GM12878 (cell line): ENCODE measurements around the gene PARP15. TPM values are rescaled to one million over a fixed set of nuclear protein-coding genes. Genes with fewer than 3 reads are reported as not detected.

ENCODE experiments used
- ATAC-seq: fragments of 200-7000 bp; cut with Tn5 transposase; 3 replicates; pipeline ENCODE4 v1.9.1; 2020; ENCODE audit warnings: mild to moderate bottlenecking, moderate library complexity
- BruUV-seq: library from RNA; stranded (reverse); fragments of 400-500 nt; replicated peaks from 2 replicates; lab custom pipeline; 2021; lab: Mats Ljungman, UMichigan
- CTCF ChIA-PET: fragments of 300-600 bp; sonication (Branson Sonifier 250); formaldehyde crosslinking; extraction: SDS; loops from one replicate; lab custom pipeline; 2021; ENCODE audit warnings: inconsistent platforms; lab: Yijun Ruan, JAX
- POLR2A ChIA-PET: fragments of 350-600 bp; formaldehyde crosslinking; extraction: SDS; loops from one replicate; lab custom pipeline; 2021; ENCODE audit warnings: inconsistent platforms; lab: Charles Lee
- RAD21 ChIA-PET: fragments of 300-600 bp; sonication (Branson Sonifier 250); formaldehyde crosslinking; loops from one replicate; lab custom pipeline; 2023; ENCODE audit warnings: antibody characterized with exemption; ENCODE audit not compliant: unreplicated experiment; lab: Charles Lee
- SMC1A ChIA-PET: fragments of 300-600 bp; sonication (Branson Sonifier 250); formaldehyde crosslinking; loops from one replicate; lab custom pipeline; 2023; ENCODE audit not compliant: unreplicated experiment, uncharacterized antibody; lab: Charles Lee
- DNase-seq: peaks from one replicate; pipeline ENCODE4 v3.0.0-alpha.2; 2011; ENCODE audit warnings: low read depth, low spot score
- FAIRE-seq: peaks from 3 replicates; lab custom pipeline; 2011; peaks lifted over from hg19 to GRCh38; lab: Jason Lieb, UNC
- H2AFZ ChIP-seq: 2 replicates; pipeline ENCODE4 v1.6.0; 2011; ENCODE audit warnings: low read depth, low read length, control low read depth; ENCODE audit not compliant: control insufficient read depth
- H3K27ac ChIP-seq: 2 replicates; pipeline ENCODE4 v1.5.1; 2011; ENCODE audit warnings: control low read depth; ENCODE audit not compliant: control insufficient read depth, insufficient read depth
- H3K27me3 ChIP-seq, 2 experiments: replicated peaks in 1 of 2; 2 replicates each; pipeline versions ENCODE4 v1.6.0 to v1.6.1; 2011; ENCODE audit warnings: low read length in 1 of 2; ENCODE audit not compliant: control insufficient read depth in 2 of 2, insufficient read depth in 2 of 2
- H3K36me3 ChIP-seq, 2 experiments: 2 replicates each; pipeline ENCODE4 v1.5.1; 2011; ENCODE audit warnings: low read length in 1 of 2; ENCODE audit not compliant: control insufficient read depth in 2 of 2, insufficient read depth in 2 of 2
- H3K4me1 ChIP-seq: 2 replicates; pipeline ENCODE4 v1.6.1; 2011; ENCODE audit warnings: mild to moderate bottlenecking, low read length, moderate library complexity, mixed read lengths; ENCODE audit not compliant: control insufficient read depth, insufficient read depth
- H3K4me2 ChIP-seq: 2 replicates; pipeline ENCODE4 v1.6.0; 2011; ENCODE audit warnings: control low read depth; ENCODE audit not compliant: control insufficient read depth, insufficient read depth
- H3K4me3 ChIP-seq: fragments of 200-600 bp; sonication (generic); 2 replicates; pipeline ENCODE4 v1.5.1; 2016
- H3K79me2 ChIP-seq: 2 replicates; pipeline ENCODE4 v1.6.0; 2011; ENCODE audit warnings: low read length; ENCODE audit not compliant: control insufficient read depth, insufficient read depth
- H3K9ac ChIP-seq: 2 replicates; pipeline ENCODE4 v1.8.0; 2011; ENCODE audit warnings: low read length, control low read depth, mixed read lengths; ENCODE audit not compliant: control insufficient read depth, insufficient read depth
- H3K9me3 ChIP-seq: replicated peaks from 3 replicates; pipeline ENCODE4 v1.5.1; 2011; ENCODE audit warnings: mild to moderate bottlenecking, low read length; ENCODE audit not compliant: control insufficient read depth, insufficient read depth
- H4K20me1 ChIP-seq: 2 replicates; pipeline ENCODE4 v1.6.0; 2011; ENCODE audit not compliant: control insufficient read depth, insufficient read depth
- RAD21 ChIP-seq: IDR thresholded peaks from 2 replicates; pipeline ENCODE4 v1.6.1; 2011; ENCODE audit warnings: mild to moderate bottlenecking, low read depth, low read length, moderate library complexity; ENCODE audit not compliant: insufficient read depth
- SIX5 ChIP-seq: IDR thresholded peaks from 2 replicates; pipeline ENCODE4 v1.6.1; 2011; ENCODE audit warnings: mild to moderate bottlenecking, low read depth, low read length, moderate library complexity; ENCODE audit not compliant: severe bottlenecking
- TARDBP ChIP-seq: IDR thresholded peaks from 2 replicates; pipeline ENCODE4 v1.6.1; 2016; ENCODE audit warnings: borderline replicate concordance
- TCF12 ChIP-seq: IDR thresholded peaks from 2 replicates; pipeline ENCODE4 v1.6.1; 2011; ENCODE audit warnings: low read depth, mild to moderate bottlenecking, low read length
- WGBS: methylation state at CpG from one replicate; pipeline ENCODE4 v1.1.6; 2016; ENCODE audit warnings: low lambda C conversion rate; ENCODE audit not compliant: insufficient replicate concordance, insufficient coverage; ENCODE audit errors: missing lambda C conversion rate; 5-methylcytosine and 5-hydroxymethylcytosine counted together
- in situ Hi-C: fragments of 300-500 bp; cut with MboI; formaldehyde crosslinking; loops from 9 replicates; pipeline ENCODE4 v1.14.3; 2018; ENCODE audit warnings: mixed read lengths
- intact Hi-C: fragments of 100-400 bp; cut with micrococcal nuclease; formaldehyde crosslinking; loops from one replicate; pipeline ENCODE4 v1.14.2; 2022; ENCODE audit not compliant: unreplicated experiment
- polyA plus RNA-seq, 11 experiments: library from polyadenylated mRNA; depleted of rRNA in 4 of 11; unstranded in 6 of 11; stranded (reverse) in 5 of 11; fragments of >200 nt; fragmentation: Nextera tagmentation in 4 of 11; fragmentation: Illumina TruSeq in 1 of 11; extraction: Ambion mirVana in 4 of 11; extraction: Trizol in 1 of 11; gene quantifications; 1 replicate in 1 of 11; 2 replicates in 10 of 11; pipeline versions ENCODE4 v1.2.1 to v1.2.3, GENCODE V29; 2011 to 2016; ENCODE audit warnings: inconsistent platforms in 2 of 11, missing spikeins in 2 of 11, low read depth in 1 of 11
- total RNA-seq, 4 experiments: library from RNA; depleted of rRNA in 3 of 4; stranded (reverse); fragments of >200 nt in 3 of 4; fragmentation: Illumina TruSeq in 1 of 4; extraction: Trizol in 1 of 4; gene quantifications; 2 replicates each; pipeline versions ENCODE4 v1.2.1 to v1.2.3, GENCODE V29; 2013 to 2021
- TF ChIP-seq, protein P1 (sequence below): IDR thresholded peaks from 2 replicates; pipeline ENCODE4 v1.6.1; 2011; ENCODE audit warnings: low read depth, low read length, improper control_type of control experiment, borderline replicate concordance
- TF ChIP-seq, protein P2 (sequence below), 3 experiments: IDR thresholded peaks in 2 of 3; conservative IDR thresholded peaks in 1 of 3; 2 replicates each; pipeline ENCODE4 v1.5.1; 2011; ENCODE audit warnings: low read depth in 3 of 3, low read length in 3 of 3, mild to moderate bottlenecking in 3 of 3, control low read depth in 2 of 3, moderate library complexity in 2 of 3, inconsistent platforms in 1 of 3, mixed read lengths in 1 of 3; ENCODE audit not compliant: control insufficient read depth in 2 of 3, insufficient read depth in 1 of 3; ENCODE audit errors: extremely low read depth in 1 of 3
- TF ChIP-seq, protein P3 (sequence below): fragments of 450-650 bp; formaldehyde crosslinking; IDR thresholded peaks from 2 replicates; pipeline ENCODE4 v1.4.0; 2022; ENCODE audit warnings: mild to moderate bottlenecking, moderate library complexity
- TF ChIP-seq, protein P4 (sequence below): fragments of 450-650 bp; IDR thresholded peaks from 2 replicates; pipeline ENCODE4 v1.6.1; 2016; ENCODE audit warnings: mild to moderate bottlenecking
- TF ChIP-seq, protein P5 (sequence below): fragments of 150-350 bp; IDR thresholded peaks from 2 replicates; pipeline ENCODE4 v1.6.1; 2014; ENCODE audit warnings: mild to moderate bottlenecking, low read depth, low read length

PARP15 gene
- total and polyA plus RNA-seq, 10 of the 15 experiments (the other 5 are each of a cell fraction or from before 2014, with no cell fraction given), result 9.0 to 234 (median 36.3) TPM

DNA sequence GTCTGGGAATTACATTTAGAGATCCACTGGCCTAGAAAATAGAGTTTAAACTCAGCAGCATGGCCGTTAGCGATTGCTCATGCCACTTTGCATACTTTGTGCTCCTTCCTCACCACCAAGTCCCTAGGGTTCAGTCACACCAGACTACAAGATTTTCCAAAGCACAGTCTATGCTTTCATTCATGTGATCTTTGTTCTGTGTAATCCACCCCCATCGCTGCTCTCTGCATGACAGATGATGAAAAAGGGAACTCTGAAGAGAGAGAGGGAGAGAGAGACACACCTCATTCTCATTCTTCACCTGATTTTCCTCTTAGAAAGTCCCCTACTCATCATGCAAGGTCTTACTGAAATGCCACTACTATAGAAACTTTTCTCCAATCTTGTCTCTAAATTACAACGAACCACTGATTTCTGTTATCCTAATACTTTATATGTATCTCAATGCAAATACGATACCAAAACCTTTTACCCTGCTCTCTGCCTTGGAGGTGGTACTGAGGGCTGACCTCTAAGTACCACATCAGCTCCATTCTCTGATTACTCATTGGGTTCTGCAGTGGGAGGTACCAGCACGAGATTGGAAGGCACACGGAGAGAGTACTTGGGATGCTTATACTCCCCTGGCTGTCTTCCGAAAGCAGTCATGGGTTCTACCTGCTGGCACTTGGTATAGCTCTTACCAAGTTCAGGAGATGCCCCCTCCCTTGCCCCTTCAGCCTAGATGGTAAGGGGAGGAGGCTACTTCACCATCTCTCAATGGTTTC lies 1.1 kb upstream of the PARP15 start (continued):
- TF ChIP-seq TARDBP (no peak), RAD21 (no peak)
- TF ChIP-seq, protein P1, sequence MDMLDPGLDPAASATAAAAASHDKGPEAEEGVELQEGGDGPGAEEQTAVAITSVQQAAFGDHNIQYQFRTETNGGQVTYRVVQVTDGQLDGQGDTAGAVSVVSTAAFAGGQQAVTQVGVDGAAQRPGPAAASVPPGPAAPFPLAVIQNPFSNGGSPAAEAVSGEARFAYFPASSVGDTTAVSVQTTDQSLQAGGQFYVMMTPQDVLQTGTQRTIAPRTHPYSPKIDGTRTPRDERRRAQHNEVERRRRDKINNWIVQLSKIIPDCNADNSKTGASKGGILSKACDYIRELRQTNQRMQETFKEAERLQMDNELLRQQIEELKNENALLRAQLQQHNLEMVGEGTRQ, result no peak; the same call in 1 of the 2 replicates
- TF ChIP-seq, protein P2, sequence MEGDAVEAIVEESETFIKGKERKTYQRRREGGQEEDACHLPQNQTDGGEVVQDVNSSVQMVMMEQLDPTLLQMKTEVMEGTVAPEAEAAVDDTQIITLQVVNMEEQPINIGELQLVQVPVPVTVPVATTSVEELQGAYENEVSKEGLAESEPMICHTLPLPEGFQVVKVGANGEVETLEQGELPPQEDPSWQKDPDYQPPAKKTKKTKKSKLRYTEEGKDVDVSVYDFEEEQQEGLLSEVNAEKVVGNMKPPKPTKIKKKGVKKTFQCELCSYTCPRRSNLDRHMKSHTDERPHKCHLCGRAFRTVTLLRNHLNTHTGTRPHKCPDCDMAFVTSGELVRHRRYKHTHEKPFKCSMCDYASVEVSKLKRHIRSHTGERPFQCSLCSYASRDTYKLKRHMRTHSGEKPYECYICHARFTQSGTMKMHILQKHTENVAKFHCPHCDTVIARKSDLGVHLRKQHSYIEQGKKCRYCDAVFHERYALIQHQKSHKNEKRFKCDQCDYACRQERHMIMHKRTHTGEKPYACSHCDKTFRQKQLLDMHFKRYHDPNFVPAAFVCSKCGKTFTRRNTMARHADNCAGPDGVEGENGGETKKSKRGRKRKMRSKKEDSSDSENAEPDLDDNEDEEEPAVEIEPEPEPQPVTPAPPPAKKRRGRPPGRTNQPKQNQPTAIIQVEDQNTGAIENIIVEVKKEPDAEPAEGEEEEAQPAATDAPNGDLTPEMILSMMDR (IDR thresholded peaks at IDR 0.05 in 2 of 3, conservative IDR thresholded peaks at IDR 0.05 in 1 of 3; ENCODE audit: control insufficient read depth in 2 of 3, extremely low read depth in 1 of 3, insufficient read depth in 1 of 3, low read depth in 3 of 3, low read length in 3 of 3), result no peak

DNA sequence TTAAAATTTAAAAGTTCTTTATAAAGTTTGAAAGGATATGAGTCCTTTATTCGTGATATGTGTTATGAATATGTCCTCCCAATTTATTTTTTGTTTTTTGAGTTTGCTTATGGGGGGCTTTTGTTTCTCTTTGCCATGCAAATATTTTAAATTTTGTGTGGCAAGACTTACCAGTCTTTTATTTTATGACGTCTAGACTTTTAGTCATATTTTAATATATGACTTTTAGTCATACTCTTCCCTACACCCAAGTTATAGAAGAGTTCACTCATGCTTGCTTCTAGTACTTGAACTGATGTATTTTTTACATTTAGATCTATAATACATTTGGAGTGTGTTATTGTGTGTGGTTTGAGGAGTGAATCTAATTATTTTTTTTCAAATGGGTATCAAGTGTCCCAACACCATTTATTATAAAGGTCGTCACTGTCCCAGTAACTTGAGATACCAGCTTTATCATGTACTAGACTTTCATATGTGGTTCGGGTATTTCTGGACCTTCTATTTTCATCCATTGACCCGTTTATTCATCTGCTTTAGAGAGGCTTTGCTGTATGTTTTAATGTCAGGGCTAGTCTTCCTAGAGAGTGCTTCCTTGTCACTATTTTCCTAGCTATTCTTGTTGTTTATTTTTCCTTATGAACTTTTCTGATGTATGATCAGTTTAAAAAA lies 755 bp downstream of the PARP15 start:
- Histone ChIP-seq H3K4me3 (peak overlapping the region; percentile 54), H2AFZ (peak overlapping the region; percentile 85), H3K27ac (peak overlapping the region; percentile 95), H3K9ac (peak overlapping the region; percentile 90), H3K9me3 (peaks cover 8% of the 10 kb centered on the region), H3K4me1 (peaks cover 24% of the 10 kb centered on the region), H3K79me2 (peaks cover 40% of the 10 kb centered on the region), H4K20me1 (no peaks in the 10 kb centered on the region), H3K27me3 (no peaks in the 10 kb centered on the region), H3K36me3 (0 out of 4 replicates have a peak, but pooled peaks cover 0 to 1% of the 10 kb centered on the region in 2 experiments), H3K4me2 (peak overlapping the region; percentile 93)
- CTCF ChIA-PET, result interaction anchor here (0.6 to 6.9 kb wide), 17 partner anchors 10 to 272 kb away, joined by 3 to 79 read pairs (median 5); partner anchors contain the start of genes DTX3L, PARP14 and PARP9
- in situ Hi-C loops (no loop called here), intact Hi-C loops (no loop called here)
- POLR2A ChIA-PET, result interaction anchor here (0.5 to 6.3 kb wide), 13 partner anchors 9 to 146 kb away, joined by 3 to 79 read pairs (median 7); partner anchors contain the start of genes DTX3L, PARP14 and PARP9
- RAD21 ChIA-PET, result interaction anchor here (0.8 to 7.6 kb wide), 18 partner anchors 10 to 196 kb away, joined by 3 to 149 read pairs (median 4); partner anchors contain the start of genes DTX3L, PARP14 and PARP9
- FAIRE-seq (no peak), DNase-seq (no peak), ATAC-seq (no peak)
- TF ChIP-seq, protein P3, sequence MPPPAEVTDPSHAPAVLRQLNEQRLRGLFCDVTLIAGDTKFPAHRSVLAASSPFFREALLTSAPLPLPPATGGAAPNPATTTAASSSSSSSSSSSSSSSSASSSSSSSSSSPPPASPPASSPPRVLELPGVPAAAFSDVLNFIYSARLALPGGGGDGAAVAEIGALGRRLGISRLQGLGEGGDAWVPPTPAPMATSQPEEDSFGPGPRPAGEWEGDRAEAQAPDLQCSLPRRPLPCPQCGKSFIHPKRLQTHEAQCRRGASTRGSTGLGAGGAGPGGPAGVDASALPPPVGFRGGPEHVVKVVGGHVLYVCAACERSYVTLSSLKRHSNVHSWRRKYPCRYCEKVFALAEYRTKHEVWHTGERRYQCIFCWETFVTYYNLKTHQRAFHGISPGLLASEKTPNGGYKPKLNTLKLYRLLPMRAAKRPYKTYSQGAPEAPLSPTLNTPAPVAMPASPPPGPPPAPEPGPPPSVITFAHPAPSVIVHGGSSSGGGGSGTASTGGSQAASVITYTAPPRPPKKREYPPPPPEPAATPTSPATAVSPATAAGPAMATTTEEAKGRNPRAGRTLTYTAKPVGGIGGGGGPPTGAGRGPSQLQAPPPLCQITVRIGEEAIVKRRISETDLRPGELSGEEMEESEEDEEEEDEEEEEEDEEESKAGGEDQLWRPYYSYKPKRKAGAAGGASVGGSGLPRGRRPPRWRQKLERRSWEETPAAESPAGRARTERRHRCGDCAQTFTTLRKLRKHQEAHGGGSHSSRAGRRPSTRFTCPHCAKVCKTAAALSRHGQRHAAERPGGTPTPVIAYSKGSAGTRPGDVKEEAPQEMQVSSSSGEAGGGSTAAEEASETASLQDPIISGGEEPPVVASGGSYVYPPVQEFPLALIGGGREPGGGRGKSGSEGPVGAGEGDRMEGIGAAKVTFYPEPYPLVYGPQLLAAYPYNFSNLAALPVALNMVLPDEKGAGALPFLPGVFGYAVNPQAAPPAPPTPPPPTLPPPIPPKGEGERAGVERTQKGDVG (CRISPR knock-in tag), result no peak
- TF ChIP-seq, protein P4, sequence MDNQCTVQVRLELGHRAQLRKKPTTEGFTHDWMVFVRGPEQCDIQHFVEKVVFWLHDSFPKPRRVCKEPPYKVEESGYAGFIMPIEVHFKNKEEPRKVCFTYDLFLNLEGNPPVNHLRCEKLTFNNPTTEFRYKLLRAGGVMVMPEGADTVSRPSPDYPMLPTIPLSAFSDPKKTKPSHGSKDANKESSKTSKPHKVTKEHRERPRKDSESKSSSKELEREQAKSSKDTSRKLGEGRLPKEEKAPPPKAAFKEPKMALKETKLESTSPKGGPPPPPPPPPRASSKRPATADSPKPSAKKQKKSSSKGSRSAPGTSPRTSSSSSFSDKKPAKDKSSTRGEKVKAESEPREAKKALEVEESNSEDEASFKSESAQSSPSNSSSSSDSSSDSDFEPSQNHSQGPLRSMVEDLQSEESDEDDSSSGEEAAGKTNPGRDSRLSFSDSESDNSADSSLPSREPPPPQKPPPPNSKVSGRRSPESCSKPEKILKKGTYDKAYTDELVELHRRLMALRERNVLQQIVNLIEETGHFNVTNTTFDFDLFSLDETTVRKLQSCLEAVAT, result peak; percentile 61; the same call in 1 of the 2 replicates
- TF ChIP-seq, protein P5, sequence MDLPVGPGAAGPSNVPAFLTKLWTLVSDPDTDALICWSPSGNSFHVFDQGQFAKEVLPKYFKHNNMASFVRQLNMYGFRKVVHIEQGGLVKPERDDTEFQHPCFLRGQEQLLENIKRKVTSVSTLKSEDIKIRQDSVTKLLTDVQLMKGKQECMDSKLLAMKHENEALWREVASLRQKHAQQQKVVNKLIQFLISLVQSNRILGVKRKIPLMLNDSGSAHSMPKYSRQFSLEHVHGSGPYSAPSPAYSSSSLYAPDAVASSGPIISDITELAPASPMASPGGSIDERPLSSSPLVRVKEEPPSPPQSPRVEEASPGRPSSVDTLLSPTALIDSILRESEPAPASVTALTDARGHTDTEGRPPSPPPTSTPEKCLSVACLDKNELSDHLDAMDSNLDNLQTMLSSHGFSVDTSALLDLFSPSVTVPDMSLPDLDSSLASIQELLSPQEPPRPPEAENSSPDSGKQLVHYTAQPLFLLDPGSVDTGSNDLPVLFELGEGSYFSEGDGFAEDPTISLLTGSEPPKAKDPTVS, result no peak
- no peak for TF ChIP-seq SIX5
- TF ChIP-seq TCF12, result no peak
- SMC1A ChIA-PET, result interaction anchor here (0.8 to 7.6 kb wide), 22 partner anchors 9 to 187 kb away, joined by 3 to 183 read pairs (median 6); partner anchors contain the start of genes DTX3L, PARP14 and PARP9
- TSS peak; percentile 40 for BruUV-seq
- WGBS, result 2% methylated on average over 5 of the region's 5 CpGs
